Measurements from ENCODE around the gene ANO4.
"Not testable (repeated sequence)": the region's sequence is repeated elsewhere in the genome, so short reads cannot be mapped to it uniquely, and the experiment has no call there.

ANO4 gene

DNA sequence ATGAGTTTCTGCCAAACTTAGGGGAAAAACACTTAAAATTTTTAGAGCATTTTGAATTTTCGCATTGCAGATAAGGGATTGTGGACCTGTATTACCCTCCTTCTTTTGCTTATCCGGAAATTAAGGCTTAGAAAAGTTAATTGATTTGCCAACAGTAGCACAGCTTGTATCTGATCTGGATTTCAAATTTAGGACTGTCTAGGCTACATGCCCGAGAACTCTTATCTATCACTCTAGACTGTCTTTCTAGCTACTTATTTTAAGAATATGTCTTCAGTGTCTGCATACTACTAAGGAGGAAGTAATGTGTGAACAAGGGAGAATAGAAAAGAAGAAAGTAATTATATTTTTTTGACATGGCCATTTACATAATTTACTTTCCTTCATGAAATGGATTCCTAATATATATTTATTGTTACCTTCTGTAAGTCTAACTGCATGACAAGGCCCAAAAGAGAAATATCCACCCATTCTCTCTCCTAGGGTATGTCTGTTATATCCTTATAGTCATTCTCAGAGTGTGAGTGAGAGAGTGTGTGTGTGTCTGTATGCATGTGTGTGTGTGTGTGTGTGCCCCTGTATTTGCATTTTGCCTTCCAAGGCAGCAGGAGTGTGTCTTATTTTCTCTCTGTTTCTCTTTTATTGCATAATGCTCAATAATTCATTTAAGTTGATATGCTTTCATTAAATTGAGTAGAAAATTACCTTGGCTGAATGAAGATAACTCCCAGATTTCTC is 283.4 kb downstream of the ANO4 start:
- Histone ChIP-seq H3K36me3 (ENCODE audit: insufficient read depth, low read length) (no peaks in the 10 kb centered on the region), H3K4me3 (ENCODE audit: low read depth in 1 of 2, low read length in 2 of 2) (no peak overlapping the region), H3K9ac (ENCODE audit: low read length) (no peak overlapping the region), H3K27me3 (ENCODE audit: control insufficient read depth in 1 of 2, insufficient read depth in 2 of 2, low read length in 2 of 2) (no peaks in the 10 kb centered on the region), H3K9me3 (ENCODE audit: low read length) (no peaks in the 10 kb centered on the region), H3K27ac (ENCODE audit: low read depth, low read length) (no peak overlapping the region), H3K4me1 (ENCODE audit: insufficient read depth, low read length) (peaks cover 9% of the 10 kb centered on the region)

DNA sequence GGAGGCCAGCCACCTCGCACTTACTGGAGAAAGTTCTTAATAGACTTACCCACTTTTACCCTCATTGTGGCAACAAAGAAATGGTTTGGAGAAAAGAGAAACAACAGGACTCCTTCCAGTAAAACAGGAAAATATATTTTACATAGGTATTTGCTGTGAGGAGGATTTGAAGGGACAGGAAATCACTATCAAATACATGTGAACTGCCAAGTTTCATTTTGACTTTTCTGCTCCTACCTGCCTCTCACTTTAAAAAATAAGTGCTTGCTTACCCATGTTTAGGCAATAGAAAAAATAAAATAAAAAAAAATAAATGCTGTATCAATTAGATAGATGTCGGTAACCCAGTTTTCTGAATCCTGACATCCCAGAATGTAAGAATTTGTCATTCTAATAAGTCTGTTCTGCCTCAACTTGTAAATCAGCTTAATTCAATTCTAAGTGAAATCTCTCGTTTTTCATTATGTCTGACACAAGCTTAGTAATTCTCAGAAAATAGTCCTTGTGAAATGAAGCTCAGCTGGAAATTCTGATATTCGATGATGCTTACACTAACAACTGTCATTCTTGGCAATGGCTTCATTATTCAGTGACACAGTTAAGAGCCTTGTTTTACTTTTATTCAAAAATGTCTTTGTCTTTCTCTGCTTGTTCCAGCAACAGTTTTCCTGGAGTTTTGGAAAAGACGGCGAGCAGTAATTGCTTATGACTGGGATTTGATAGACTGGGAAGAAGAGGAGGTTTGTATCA is 284.1 kb downstream of the ANO4 start:
- Histone ChIP-seq H3K9ac (ENCODE audit: low read length) (no peak overlapping the region), H3K4me3 (ENCODE audit: low read depth in 1 of 2, low read length in 2 of 2) (no peak overlapping the region), H3K36me3 (ENCODE audit: insufficient read depth, low read length) (no peaks in the 10 kb centered on the region), H3K9me3 (ENCODE audit: low read length) (no peaks in the 10 kb centered on the region), H3K27ac (ENCODE audit: low read depth, low read length) (no peak overlapping the region), H3K4me1 (ENCODE audit: insufficient read depth, low read length) (peaks cover 9% of the 10 kb centered on the region), H3K27me3 (ENCODE audit: control insufficient read depth in 1 of 2, insufficient read depth in 2 of 2, low read length in 2 of 2) (no peaks in the 10 kb centered on the region)

DNA sequence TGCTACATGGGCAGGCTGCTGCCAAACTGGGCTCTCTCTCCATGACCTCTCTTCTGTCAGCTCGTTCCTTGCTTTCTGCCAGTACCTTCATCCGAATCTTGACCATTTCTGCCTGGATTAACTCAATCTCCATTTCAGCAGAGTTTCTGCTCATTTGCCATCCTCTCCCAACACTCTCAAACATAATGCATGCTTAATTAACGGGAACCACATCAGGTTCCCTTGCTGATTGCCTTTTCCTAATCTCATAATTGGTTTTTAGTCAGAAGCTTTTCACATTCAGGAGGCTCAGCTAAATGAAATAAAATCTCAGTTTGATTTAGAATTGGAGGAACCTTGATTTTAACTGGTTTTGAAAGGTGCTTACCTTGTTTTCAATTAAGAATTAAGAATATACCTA is 288.1 kb downstream of the ANO4 start:
- Histone ChIP-seq H3K27me3 (ENCODE audit: control insufficient read depth in 1 of 2, insufficient read depth in 2 of 2, low read length in 2 of 2) (no peaks in the 10 kb centered on the region), H3K27ac (ENCODE audit: low read depth, low read length) (no peak overlapping the region), H3K4me3 (ENCODE audit: low read depth in 1 of 2, low read length in 2 of 2) (no peak overlapping the region), H3K4me1 (ENCODE audit: insufficient read depth, low read length) (no peaks in the 10 kb centered on the region), H3K36me3 (ENCODE audit: insufficient read depth, low read length) (no peaks in the 10 kb centered on the region), H3K9ac (ENCODE audit: low read length) (no peak overlapping the region), H3K9me3 (ENCODE audit: low read length) (no peaks in the 10 kb centered on the region)

DNA sequence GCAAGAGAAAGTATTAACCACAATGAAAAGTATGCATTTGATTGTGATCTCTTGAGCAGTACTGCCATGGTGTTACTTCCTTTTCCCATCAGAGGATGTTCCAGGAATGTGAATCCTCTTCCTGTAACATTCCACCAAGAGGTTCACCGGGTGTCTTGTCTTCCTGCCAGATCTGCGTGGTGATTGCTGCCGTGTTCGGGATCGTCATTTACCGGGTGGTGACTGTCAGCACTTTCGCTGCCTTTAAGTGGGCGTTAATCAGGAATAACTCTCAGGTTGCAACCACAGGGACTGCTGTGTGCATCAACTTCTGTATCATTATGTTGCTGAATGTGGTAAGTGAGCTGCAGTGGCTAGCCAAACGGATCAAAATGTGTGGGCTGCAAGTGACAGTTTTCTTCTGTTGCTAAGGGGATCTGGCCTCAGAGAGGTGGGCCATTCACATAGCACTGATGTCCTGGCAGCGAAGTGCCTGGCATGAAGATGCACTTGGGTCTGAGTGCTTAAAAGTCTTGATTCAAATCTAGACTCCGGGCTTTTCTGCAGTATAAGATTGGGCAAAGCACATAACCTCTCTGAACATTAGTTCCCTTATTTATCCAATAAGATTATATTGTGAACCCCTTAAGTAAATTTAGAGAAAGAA is 292.0 kb downstream of the ANO4 start:
- H3K27ac ChIP-seq (ENCODE audit: low read depth, low read length): no peak overlapping the region
- H3K9ac ChIP-seq (ENCODE audit: low read length): no peak overlapping the region
- no peaks in the 10 kb centered on the region for H3K9me3 ChIP-seq (ENCODE audit: low read length)
- no peak overlapping the region for H3K4me3 ChIP-seq (ENCODE audit: low read depth in 1 of 2, low read length in 2 of 2)
- H3K4me1 ChIP-seq (ENCODE audit: insufficient read depth, low read length): no peaks in the 10 kb centered on the region
- no peaks in the 10 kb centered on the region for H3K27me3 ChIP-seq (ENCODE audit: control insufficient read depth in 1 of 2, insufficient read depth in 2 of 2, low read length in 2 of 2)
- no peaks in the 10 kb centered on the region for H3K36me3 ChIP-seq (ENCODE audit: insufficient read depth, low read length)

DNA sequence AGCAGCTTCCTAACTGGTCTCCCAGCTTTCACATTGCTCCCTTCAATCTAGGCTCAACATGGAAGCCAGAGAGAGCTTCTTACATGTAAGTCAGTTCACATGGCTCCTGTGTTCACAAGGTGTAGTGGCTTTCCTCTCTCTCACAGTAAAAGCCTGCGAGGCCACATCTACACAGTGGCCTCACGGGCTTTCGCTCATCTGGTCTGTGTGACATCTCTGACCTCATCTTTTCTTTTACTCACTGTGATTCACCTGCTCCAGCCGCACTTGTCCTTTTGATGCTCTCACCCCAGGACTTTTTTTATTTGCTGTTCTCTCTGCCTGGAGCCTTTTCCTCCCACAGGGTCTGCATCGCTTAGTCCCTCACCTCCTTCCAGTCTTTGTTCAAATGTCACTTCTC is 293.3 kb downstream of the ANO4 start:
- no peaks in the 10 kb centered on the region for H3K9me3 ChIP-seq (ENCODE audit: low read length)
- H3K27me3 ChIP-seq (ENCODE audit: control insufficient read depth in 1 of 2, insufficient read depth in 2 of 2, low read length in 2 of 2): no peaks in the 10 kb centered on the region
- no peak overlapping the region for H3K4me3 ChIP-seq (ENCODE audit: low read depth in 1 of 2, low read length in 2 of 2)
- H3K27ac ChIP-seq (ENCODE audit: low read depth, low read length): no peak overlapping the region
- H3K36me3 ChIP-seq (ENCODE audit: insufficient read depth, low read length): no peaks in the 10 kb centered on the region
- H3K9ac ChIP-seq (ENCODE audit: low read length): no peak overlapping the region
- no peaks in the 10 kb centered on the region for H3K4me1 ChIP-seq (ENCODE audit: insufficient read depth, low read length)

DNA sequence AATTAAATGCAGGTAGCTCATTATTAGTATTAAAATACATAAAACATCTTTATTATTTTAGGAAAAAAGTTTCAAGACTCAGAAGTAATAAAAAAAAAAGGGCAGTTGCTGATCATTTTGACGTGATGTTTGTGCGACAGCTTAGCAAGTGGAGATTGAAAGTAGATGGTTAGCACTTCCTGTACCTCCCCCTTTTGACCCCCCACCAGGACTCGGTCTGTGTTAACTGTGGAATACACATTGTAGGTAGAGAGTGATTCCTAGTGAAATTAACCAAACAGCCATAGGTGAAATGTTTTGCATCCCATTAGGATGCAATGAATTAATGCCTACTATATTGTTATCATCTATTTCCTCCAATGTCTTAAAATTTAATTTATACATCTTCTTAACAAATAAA is 294.7 kb downstream of the ANO4 start:
- no peak overlapping the region for H3K4me3 ChIP-seq (ENCODE audit: low read depth in 1 of 2, low read length in 2 of 2)
- H3K27ac ChIP-seq (ENCODE audit: low read depth, low read length): no peak overlapping the region
- H3K4me1 ChIP-seq (ENCODE audit: insufficient read depth, low read length): no peaks in the 10 kb centered on the region
- H3K36me3 ChIP-seq (ENCODE audit: insufficient read depth, low read length): no peaks in the 10 kb centered on the region
- H3K27me3 ChIP-seq (ENCODE audit: control insufficient read depth in 1 of 2, insufficient read depth in 2 of 2, low read length in 2 of 2): no peaks in the 10 kb centered on the region
- H3K9ac ChIP-seq (ENCODE audit: low read length): no peak overlapping the region
- no peaks in the 10 kb centered on the region for H3K9me3 ChIP-seq (ENCODE audit: low read length)

DNA sequence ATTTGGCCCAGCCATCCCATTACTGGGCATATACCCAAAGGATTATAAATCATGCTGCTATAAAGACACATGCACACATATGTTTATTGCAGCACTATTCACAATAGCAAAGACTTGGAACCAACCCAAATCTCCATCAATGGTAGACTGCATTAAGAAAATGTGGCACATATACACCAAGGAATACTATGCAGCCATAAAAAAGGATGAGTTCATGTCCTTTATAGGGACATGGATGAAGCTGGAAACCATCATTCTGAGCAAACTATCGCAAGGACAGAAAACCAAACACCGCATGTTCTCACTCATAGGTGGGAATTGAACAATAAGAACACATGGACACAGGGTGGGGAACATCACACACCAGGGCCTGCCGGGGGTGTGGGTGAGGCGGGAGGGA is 295.6 kb downstream of the ANO4 start:
- not testable (repeated sequence) for H3K4me3 ChIP-seq (ENCODE audit: low read depth in 1 of 2, low read length in 2 of 2); H3K27me3 ChIP-seq (ENCODE audit: control insufficient read depth in 1 of 2, insufficient read depth in 2 of 2, low read length in 2 of 2); H3K27ac ChIP-seq (ENCODE audit: low read depth, low read length); H3K9ac ChIP-seq (ENCODE audit: low read length); H3K9me3 ChIP-seq (ENCODE audit: low read length); H3K36me3 ChIP-seq (ENCODE audit: insufficient read depth, low read length); H3K4me1 ChIP-seq (ENCODE audit: insufficient read depth, low read length)

DNA sequence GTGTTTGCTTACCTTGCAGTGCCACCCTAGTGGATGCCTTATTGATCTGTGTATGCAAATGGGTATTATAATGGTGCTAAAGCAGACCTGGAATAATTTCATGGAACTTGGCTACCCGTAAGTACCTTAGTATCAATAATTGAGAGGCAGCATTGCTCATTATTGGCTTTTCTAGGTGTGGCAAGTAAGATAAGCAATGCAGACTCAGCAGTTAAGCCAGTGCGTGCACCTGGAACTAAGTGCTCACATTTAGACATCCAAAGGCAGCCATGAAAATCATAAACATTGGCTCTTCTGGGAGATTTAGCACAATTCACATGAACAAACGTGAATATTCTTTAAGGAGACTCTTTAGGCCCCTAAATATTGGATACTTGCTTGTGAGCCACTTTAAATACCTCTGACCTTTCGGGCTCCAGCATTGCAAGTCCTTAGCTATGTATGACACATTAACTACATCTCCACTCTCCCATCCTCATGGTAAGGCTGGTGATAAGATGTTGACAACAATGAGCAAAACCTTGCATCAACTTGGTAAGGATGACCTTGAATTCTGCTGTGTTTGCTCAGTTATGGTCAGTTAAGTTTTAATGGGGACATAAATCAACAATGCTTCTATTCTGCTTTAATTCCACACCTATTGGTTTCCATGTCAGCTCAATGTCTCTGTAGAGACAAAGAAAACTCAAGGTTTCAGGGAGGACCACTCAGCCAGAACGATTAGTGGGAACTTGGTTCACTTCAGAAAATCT is 303.4 kb downstream of the ANO4 start:
- Histone ChIP-seq H3K9me3 (ENCODE audit: low read length) (no peaks in the 10 kb centered on the region), H3K36me3 (ENCODE audit: insufficient read depth, low read length) (no peaks in the 10 kb centered on the region), H3K4me3 (ENCODE audit: low read depth in 1 of 2, low read length in 2 of 2) (no peak overlapping the region), H3K4me1 (ENCODE audit: insufficient read depth, low read length) (no peaks in the 10 kb centered on the region), H3K27ac (ENCODE audit: low read depth, low read length) (no peak overlapping the region), H3K27me3 (ENCODE audit: control insufficient read depth in 1 of 2, insufficient read depth in 2 of 2, low read length in 2 of 2) (no peaks in the 10 kb centered on the region), H3K9ac (ENCODE audit: low read length) (no peak overlapping the region)

DNA sequence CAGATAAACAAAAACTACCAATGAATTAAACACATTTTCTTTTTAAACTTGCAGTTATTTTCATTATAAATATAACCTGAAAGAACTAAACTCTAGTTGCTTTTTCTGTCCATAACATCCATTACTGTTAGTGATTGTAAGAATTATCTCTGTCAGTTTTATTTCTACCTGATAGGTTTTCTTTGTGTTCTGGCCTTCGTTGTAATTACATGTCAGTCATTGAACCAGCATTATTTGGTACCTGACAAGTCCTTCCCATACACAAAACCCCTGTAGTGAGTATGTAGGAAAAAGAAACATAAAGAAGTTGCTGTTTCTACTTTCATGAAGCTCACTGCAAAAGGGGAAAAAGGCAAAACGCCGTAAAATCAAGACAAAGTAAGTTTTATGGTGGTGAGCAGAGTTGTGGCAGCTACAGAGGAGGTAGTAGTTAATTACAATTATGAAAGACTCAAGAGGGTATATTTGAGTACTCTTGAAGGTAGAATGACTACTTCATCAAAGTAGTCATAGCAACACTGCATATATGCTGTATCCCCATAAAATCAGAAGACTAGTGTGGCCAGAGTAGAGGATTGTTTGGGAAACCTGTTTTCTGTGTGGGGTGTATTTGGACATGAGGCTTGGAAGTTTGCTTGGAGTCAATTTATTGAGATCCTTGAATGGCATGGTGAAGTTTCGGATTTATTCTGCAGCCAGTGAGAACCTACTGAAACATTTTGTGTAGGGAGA is 312.6 kb downstream of the ANO4 start:
- Histone ChIP-seq H3K27me3 (ENCODE audit: control insufficient read depth in 1 of 2, insufficient read depth in 2 of 2, low read length in 2 of 2) (no peaks in the 10 kb centered on the region), H3K36me3 (ENCODE audit: insufficient read depth, low read length) (no peaks in the 10 kb centered on the region), H3K9me3 (ENCODE audit: low read length) (no peaks in the 10 kb centered on the region), H3K9ac (ENCODE audit: low read length) (no peak overlapping the region), H3K4me3 (ENCODE audit: low read depth in 1 of 2, low read length in 2 of 2) (no peak overlapping the region), H3K27ac (ENCODE audit: low read depth, low read length) (no peak overlapping the region), H3K4me1 (ENCODE audit: insufficient read depth, low read length) (no peaks in the 10 kb centered on the region)

DNA sequence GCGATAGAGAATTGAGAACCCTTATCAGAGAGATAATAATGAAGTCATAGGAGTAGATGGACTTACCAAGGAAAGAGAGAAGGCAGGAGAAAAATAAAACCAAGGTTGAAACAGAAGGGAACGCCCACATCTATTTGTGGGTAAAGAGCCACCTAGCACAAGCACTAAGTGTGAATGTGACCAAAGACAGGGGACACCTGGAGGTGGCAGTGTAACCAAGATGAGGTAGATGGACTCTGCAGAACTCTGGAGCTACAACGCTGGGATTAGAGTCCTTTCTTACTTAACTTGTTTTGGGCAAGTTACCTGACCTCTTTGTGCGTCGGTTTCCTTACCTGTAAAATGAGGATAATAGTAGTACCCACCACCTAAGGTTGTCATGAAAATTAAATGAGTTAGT is 313.6 kb downstream of the ANO4 start:
- Histone ChIP-seq H3K4me3 (ENCODE audit: low read depth in 1 of 2, low read length in 2 of 2) (no peak overlapping the region), H3K4me1 (ENCODE audit: insufficient read depth, low read length) (no peaks in the 10 kb centered on the region), H3K9me3 (ENCODE audit: low read length) (no peaks in the 10 kb centered on the region), H3K36me3 (ENCODE audit: insufficient read depth, low read length) (no peaks in the 10 kb centered on the region), H3K9ac (ENCODE audit: low read length) (no peak overlapping the region), H3K27ac (ENCODE audit: low read depth, low read length) (no peak overlapping the region), H3K27me3 (ENCODE audit: control insufficient read depth in 1 of 2, insufficient read depth in 2 of 2, low read length in 2 of 2) (no peaks in the 10 kb centered on the region)

DNA sequence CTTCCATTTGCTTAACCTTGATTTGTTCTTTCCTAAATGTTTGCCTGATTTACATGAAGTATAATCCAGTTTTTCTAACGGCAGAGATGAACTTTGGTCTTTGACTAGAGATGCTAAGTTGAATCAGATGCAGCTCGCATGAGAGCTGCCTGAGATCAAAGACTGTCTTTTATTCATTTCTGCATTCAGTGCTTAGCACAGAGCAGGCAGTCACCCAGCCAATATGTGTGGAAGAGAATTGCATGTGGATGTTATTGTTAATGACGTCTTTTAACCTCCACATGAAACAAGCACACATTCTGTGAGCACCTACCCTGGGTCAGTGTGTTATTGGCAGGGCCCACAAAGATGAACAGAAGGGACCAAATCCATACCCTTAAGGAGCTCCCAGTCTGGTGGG is 316.3 kb downstream of the ANO4 start:
- H3K27me3 ChIP-seq (ENCODE audit: control insufficient read depth in 1 of 2, insufficient read depth in 2 of 2, low read length in 2 of 2): no peaks in the 10 kb centered on the region
- H3K4me1 ChIP-seq (ENCODE audit: insufficient read depth, low read length): no peaks in the 10 kb centered on the region
- no peak overlapping the region for H3K27ac ChIP-seq (ENCODE audit: low read depth, low read length)
- no peak overlapping the region for H3K4me3 ChIP-seq (ENCODE audit: low read depth in 1 of 2, low read length in 2 of 2)
- H3K9ac ChIP-seq (ENCODE audit: low read length): no peak overlapping the region
- no peaks in the 10 kb centered on the region for H3K9me3 ChIP-seq (ENCODE audit: low read length)
- no peaks in the 10 kb centered on the region for H3K36me3 ChIP-seq (ENCODE audit: insufficient read depth, low read length)

All from muscle layer of colon (tissue), 2 donors.